ENCODE results near the gene C5orf22.

DNA sequence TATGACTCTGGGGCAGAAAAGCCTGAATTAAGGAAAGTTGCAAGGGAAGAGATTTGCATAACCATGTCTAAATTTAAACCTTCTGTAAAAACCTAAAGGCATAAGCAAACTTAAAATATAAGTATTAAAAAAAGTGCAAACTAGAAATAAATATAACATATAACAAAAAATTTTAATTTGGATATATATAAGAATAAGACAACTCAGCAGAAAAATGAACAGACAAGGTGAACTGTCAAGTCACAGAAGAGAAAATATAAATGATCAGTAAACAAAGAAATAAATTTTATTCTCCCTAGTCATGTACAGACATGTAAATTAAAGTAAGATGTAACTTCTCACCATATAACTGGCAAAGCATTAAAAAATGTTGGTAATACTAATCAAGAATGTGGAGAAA, 37.0 kb downstream of the C5orf22 start:
- TF ChIP-seq, protein P1, sequence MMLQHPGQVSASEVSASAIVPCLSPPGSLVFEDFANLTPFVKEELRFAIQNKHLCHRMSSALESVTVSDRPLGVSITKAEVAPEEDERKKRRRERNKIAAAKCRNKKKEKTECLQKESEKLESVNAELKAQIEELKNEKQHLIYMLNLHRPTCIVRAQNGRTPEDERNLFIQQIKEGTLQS (IDR thresholded peaks at IDR 0.05; ENCODE audit: borderline replicate concordance, extremely low read depth, low read depth, low read length), result no peak
- no peak for TF ChIP-seq CREB1 (IDR thresholded peaks at IDR 0.05; ENCODE audit: low read depth)
